ENCODE results near the gene MAGEB17. TPM values are rescaled to one million over a fixed set of nuclear protein-coding genes. Genes with fewer than 3 reads are reported as not detected.
"Not testable (repeated sequence)": the region's sequence is repeated elsewhere in the genome, so short reads cannot be mapped to it uniquely, and the experiment has no call there.

The MAGEB17 gene
- total and polyA plus RNA-seq, 9 of the 15 experiments (the other 6 are each of a cell fraction or from before 2014, with no cell fraction given) = 0.07 to 0.45 (median 0.14) TPM; not detected in 1

GRCh38 chrX:16183843-16184242 lies 16.6 kb downstream of the MAGEB17 start:
- not testable (repeated sequence) for H3K9ac ChIP-seq (ENCODE audit: insufficient read depth in 1 of 2, low read depth in 2 of 2, low read length in 2 of 2); TF ChIP-seq ZBTB40 (CRISPR knock-in tag; IDR thresholded peaks at IDR 0.05)
- TF ChIP-seq ZBTB40 (IDR thresholded peaks at IDR 0.05) = peak; percentile 51

More at GRCh38 chrX:16183843-16184242, 16.6 kb downstream of the MAGEB17 start:
- H3K4me1 ChIP-seq (replicated peaks in 1 of 2; ENCODE audit: control insufficient read depth in 2 of 2, insufficient read depth in 2 of 2, low read length in 2 of 2); H2AFZ ChIP-seq (ENCODE audit: low read depth, low read length); H3K27me3 ChIP-seq (ENCODE audit: control insufficient read depth in 2 of 2, insufficient read depth in 2 of 2, low read length in 2 of 2); DNase-seq (ENCODE audit: extremely low read depth in 1 of 4, low spot score in 3 of 4); intact Hi-C loops (cut with micrococcal nuclease); in situ Hi-C loops (cut with MboI); H3K4me3 ChIP-seq; H4K20me1 ChIP-seq (replicated peaks; ENCODE audit: control insufficient read depth, insufficient read depth, low read length); H3K9me1 ChIP-seq (ENCODE audit: control insufficient read depth, insufficient read depth, low read length); H3K9me3 ChIP-seq (replicated peaks; ENCODE audit: control insufficient read depth, insufficient read depth, low read depth, low read length); ATAC-seq; BruUV-seq (replicated peaks); CTCF ChIA-PET (ENCODE audit: low intra/inter-chr PET ratio); POLR2A ChIA-PET; H3K79me2 ChIP-seq (ENCODE audit: control insufficient read depth, insufficient read depth, low read length); H3K36me3 ChIP-seq (ENCODE audit: control insufficient read depth, insufficient read depth, low read length); FAIRE-seq; H3K27ac ChIP-seq (ENCODE audit: extremely low read depth, low read depth, low read length): not testable (repeated sequence)
- 0% methylated on average over 4 of the region's 10 CpGs for WGBS (ENCODE audit: insufficient coverage, low coverage, missing lambda C conversion rate)
- H3K4me2 ChIP-seq (ENCODE audit: insufficient read depth, low read length) = 0 out of 2 replicates have a peak overlapping the region, but pooled peaks have one; percentile 37

Data from K562 (cell line).